HG02798 (cell line): ENCODE measurements around the gene CKAP2L.

Source experiments
- ATAC-seq: cut with Tn5 transposase; IDR thresholded peaks from one replicate; pipeline ENCODE4 v1.9.1; 2021; ENCODE audit warnings: mild to moderate bottlenecking; ENCODE audit not compliant: unreplicated experiment, poor library complexity

CKAP2L gene

DNA sequence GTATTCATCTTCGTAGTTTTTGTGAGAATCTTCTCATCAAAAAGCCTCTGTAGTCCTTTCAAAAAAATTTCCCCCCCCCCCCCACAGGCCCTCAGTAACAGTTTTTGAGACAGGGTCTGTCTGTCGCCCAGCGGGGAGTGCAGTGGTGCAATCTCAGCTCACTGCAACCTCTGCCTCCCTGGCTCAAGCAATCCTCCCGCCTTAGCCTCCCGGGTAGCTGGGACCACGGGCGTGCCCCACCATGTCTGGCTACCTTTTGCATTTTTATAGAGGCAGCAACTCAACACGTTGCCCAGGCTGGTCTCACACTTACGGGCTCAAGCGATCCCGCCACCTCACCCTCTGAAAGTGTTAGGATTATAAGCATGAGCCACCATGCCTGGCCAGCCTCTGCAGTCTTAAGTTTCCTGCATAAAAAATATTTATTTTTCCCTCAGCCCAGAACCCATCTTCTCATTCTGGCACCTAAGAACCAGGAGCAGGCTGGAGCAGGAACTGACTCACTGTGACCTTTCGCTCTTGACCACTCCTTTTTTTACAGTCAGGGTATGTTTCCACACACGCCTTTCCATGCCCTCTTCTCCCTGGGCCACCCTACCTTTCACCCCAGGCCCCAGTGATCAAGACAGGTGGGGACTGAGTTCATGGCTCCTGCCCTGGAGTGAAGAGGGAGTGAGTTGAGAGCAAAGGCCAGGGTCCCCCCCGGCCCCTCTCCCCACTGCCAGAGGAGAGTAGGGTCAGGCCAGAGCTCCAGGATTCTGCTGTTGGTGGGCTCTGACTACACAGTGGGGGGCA lies 76.1 kb downstream of the CKAP2L start:
- ATAC-seq = no peak

DNA sequence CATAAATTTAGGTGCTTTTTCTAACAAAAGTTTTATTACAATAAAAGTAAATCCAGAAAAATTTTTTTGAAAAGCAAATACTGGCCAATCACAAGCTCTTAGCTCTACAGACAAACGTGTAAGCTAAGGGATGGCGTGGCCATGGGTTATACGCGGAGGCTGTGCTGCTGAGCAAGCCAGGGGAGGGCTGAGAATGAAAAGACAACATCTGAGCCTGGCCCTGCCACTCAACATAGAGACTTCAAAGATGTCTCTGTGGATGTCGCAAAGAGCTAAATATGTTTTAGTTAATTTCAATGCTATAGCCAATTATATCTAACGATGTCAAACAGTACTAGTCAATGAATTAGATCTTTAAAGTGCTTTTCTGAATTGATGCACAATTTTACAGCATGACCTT lies 76.9 kb downstream of the CKAP2L start:
- no peak for ATAC-seq
